B cell (primary cell): ENCODE results near the gene ATXN1. TPM values are rescaled to one million over a fixed set of nuclear protein-coding genes. Genes with fewer than 3 reads are reported as not detected.
"Not testable (repeated sequence)": the region's sequence is repeated elsewhere in the genome, so short reads cannot be mapped to it uniquely, and the experiment has no call there.

ENCODE experiments used
- ATAC-seq: fragments of 200-7000 bp; cut with Tn5 transposase; one replicate; pipeline ENCODE4 v1.10.0; 2021; ENCODE audit warnings: low read depth, mild to moderate bottlenecking, moderate number of reproducible peaks, moderate library complexity
- CTCF ChIA-PET: fragments of 350-600 bp; sonication (Branson Sonifier 250); formaldehyde crosslinking; loops from one replicate; lab custom pipeline; 2021; ENCODE audit warnings: antibody characterized with exemption, inconsistent platforms; lab: Charles Lee
- POLR2A ChIA-PET: fragments of 350-600 bp; sonication (Branson Sonifier 250); formaldehyde crosslinking; loops from one replicate; lab custom pipeline; 2021; ENCODE audit warnings: antibody characterized with exemption; lab: Charles Lee
- DNase-seq: peaks from one replicate; pipeline ENCODE4 v3.0.0; 2013
- H2AFZ ChIP-seq: 2 replicates; pipeline ENCODE4 v1.6.1; 2012; ENCODE audit warnings: mild to moderate bottlenecking, low read depth, low read length; ENCODE audit not compliant: insufficient read depth, poor library complexity, severe bottlenecking
- H3K27ac ChIP-seq, 2 donors: 1 replicate in 1 of 2; 2 replicates in 1 of 2; pipeline ENCODE4 v1.5.1; 2012 to 2013; ENCODE audit warnings: low read length in 2 of 2, mild to moderate bottlenecking in 2 of 2, moderate library complexity in 1 of 2
- H3K27me3 ChIP-seq, 4 experiments: fragments of 200-600 bp in 1 of 4; sonication (generic) in 1 of 4; replicated peaks in 1 of 4; 1 replicate in 2 of 4; 2 replicates in 2 of 4; pipeline versions ENCODE4 v1.6.1 to v1.7.0; 2013 to 2016; ENCODE audit warnings: low read length in 3 of 4, mild to moderate bottlenecking in 2 of 4, mixed read lengths in 1 of 4, moderate library complexity in 1 of 4; ENCODE audit not compliant: insufficient read depth in 4 of 4, control insufficient read depth in 3 of 4; ENCODE audit errors: control extremely low read depth in 1 of 4
- H3K36me3 ChIP-seq, 2 experiments: replicated peaks in 1 of 2; 1 replicate in 1 of 2; 2 replicates in 1 of 2; pipeline versions ENCODE4 v1.6.1 to v1.7.1; 2013; ENCODE audit warnings: low read length in 1 of 2; ENCODE audit not compliant: insufficient read depth in 2 of 2, control insufficient read depth in 1 of 2; ENCODE audit errors: control extremely low read depth in 1 of 2, extremely low read depth in 1 of 2
- H3K4me1 ChIP-seq, 2 donors: fragments of 200-600 bp in 1 of 2; sonication (generic) in 1 of 2; 1 replicate in 1 of 2; 2 replicates in 1 of 2; pipeline versions ENCODE4 v1.5.1 to v1.6.1; 2013 to 2017; ENCODE audit warnings: low read length in 2 of 2; ENCODE audit not compliant: control insufficient read depth in 2 of 2, insufficient read depth in 2 of 2
- H3K4me2 ChIP-seq: replicated peaks from 2 replicates; pipeline ENCODE3; 2012; ENCODE audit warnings: mild to moderate bottlenecking, low read depth, low read length; ENCODE audit not compliant: poor library complexity, severe bottlenecking
- H3K4me3 ChIP-seq, 5 experiments: fragments of 200-600 bp in 1 of 5; sonication (generic) in 1 of 5; 1 replicate in 3 of 5; 2 replicates in 2 of 5; pipeline versions ENCODE4 v1.5.1 to v1.7.0; 2011 to 2016; ENCODE audit warnings: low read length in 4 of 5, mild to moderate bottlenecking in 4 of 5, low read depth in 2 of 5, control low read depth in 1 of 5, moderate library complexity in 1 of 5; ENCODE audit not compliant: insufficient read depth in 1 of 5; ENCODE audit errors: control extremely low read depth in 1 of 5, extremely low read depth in 1 of 5
- H3K79me2 ChIP-seq: fragments of 200-600 bp; sonication (generic); one replicate; pipeline ENCODE4 v1.6.0; 2016; ENCODE audit warnings: low read length; ENCODE audit not compliant: control insufficient read depth, insufficient read depth
- H3K9ac ChIP-seq: fragments of 200-600 bp; sonication (generic); 2 replicates; pipeline ENCODE4 v1.6.1; 2017; ENCODE audit warnings: mild to moderate bottlenecking, low read length, moderate library complexity
- H3K9me3 ChIP-seq, 3 donors: one replicate each; pipeline versions ENCODE4 v1.6.1 to v1.7.1; 2013; ENCODE audit warnings: low read length in 2 of 3; ENCODE audit not compliant: control insufficient read depth in 2 of 3, insufficient read depth in 1 of 3; ENCODE audit errors: control extremely low read depth in 1 of 3
- H4K20me1 ChIP-seq: 2 replicates; pipeline ENCODE4 v1.6.0; 2012; ENCODE audit warnings: mild to moderate bottlenecking, low read length; ENCODE audit not compliant: insufficient read depth, control insufficient read depth, poor library complexity, severe bottlenecking
- H3K27ac Mint-ChIP-seq: one replicate; pipeline ENCODE4 v1.8.0; 2021; ENCODE audit warnings: mixed read lengths
- H3K27me3 Mint-ChIP-seq: one replicate; pipeline ENCODE4 v1.8.0; 2021; ENCODE audit warnings: mixed read lengths
- H3K4me1 Mint-ChIP-seq: one replicate; pipeline ENCODE4 v1.8.0; 2021; ENCODE audit warnings: mixed read lengths
- H3K4me3 Mint-ChIP-seq: one replicate; pipeline ENCODE4 v1.8.0; 2021; ENCODE audit warnings: mixed read lengths
- H3K9me3 Mint-ChIP-seq: one replicate; pipeline ENCODE4 v1.8.0; 2022; ENCODE audit warnings: mixed read lengths; ENCODE audit not compliant: insufficient read depth
- WGBS: methylation state at CpG from one replicate; pipeline ENCODE4 v1.1.5; 2013; ENCODE audit warnings: missing lambda C conversion rate; ENCODE audit not compliant: insufficient coverage; 5-methylcytosine and 5-hydroxymethylcytosine counted together
- intact Hi-C: fragments of 100-400 bp; cut with micrococcal nuclease; formaldehyde crosslinking; loops from one replicate; pipeline ENCODE4 v1.10.0; 2022
- polyA plus RNA-seq: library from polyadenylated mRNA; depleted of rRNA; stranded (reverse); fragments of >200 nt; gene quantifications from 2 replicates; pipeline ENCODE4 v1.2.3, GENCODE V29; 2012
- total RNA-seq, 2 donors: library from RNA; stranded (reverse); fragments of 120-200 nt in 1 of 2; gene quantifications; 1 replicate in 1 of 2; 2 replicates in 1 of 2; pipeline versions ENCODE4 v1.2.3 to v1.2.4, GENCODE V29; 2013 to 2022

Gene ATXN1
- total and polyA plus RNA-seq, 2 donors (not counting 1 experiment from before 2014, with no cell fraction given), result 5.7 to 63.8 TPM

DNA sequence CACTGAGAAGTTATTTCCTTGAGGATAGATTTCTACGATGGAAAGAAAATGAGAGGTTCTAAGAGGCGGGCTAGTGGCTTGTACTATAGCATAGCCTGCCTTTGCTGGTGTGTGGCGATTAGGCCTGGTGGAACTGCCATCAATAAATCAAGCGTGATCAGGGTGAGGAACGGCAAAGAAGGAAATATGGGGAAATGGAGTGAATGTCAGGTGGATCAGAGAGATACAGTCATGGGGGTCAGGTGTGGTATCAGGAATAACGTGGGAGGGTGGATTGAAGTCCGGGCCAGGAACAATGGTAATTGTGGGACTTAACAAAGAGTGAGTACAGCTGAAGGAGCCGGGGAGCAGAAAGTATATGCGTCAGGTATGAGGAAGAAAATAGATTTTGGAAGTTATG, 500.7 kb downstream of the ATXN1 start:
- ATAC-seq, H3K4me2 ChIP-seq, H3K9ac ChIP-seq, H3K27ac ChIP-seq, H4K20me1 ChIP-seq, H3K4me1 Mint-ChIP-seq, DNase-seq, H3K9me3 Mint-ChIP-seq, H2AFZ ChIP-seq, POLR2A ChIA-PET, H3K4me3 Mint-ChIP-seq, H3K4me1 ChIP-seq, H3K9me3 ChIP-seq, H3K27ac Mint-ChIP-seq, H3K27me3 ChIP-seq, intact Hi-C loops, CTCF ChIA-PET, H3K4me3 ChIP-seq, H3K79me2 ChIP-seq, H3K36me3 ChIP-seq: not testable (repeated sequence)
- H3K27me3 Mint-ChIP-seq, result peaks cover 14% of the 10 kb centered on the region
- 90% methylated on average over 2 of the region's 9 CpGs for WGBS

DNA sequence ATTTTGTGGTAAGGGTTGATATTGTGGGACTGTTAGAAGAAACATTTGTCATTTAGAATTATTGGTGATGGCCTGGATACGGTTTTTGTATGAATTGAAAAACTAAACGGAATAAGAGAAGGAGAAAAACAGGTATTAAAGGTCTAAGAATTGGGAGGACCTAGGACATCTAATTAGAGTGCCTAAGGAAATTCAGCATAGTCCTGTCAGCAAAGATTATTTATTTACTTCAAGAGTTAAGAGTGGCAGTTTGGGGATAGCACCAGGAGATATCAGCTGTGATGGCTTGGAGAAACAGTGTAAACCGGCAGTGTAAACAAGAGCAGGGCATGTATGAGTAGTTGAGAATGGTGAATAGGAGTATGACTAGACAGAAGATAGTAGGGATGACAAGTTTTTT, 501.7 kb downstream of the ATXN1 start:
- H3K27me3 ChIP-seq, H3K27ac ChIP-seq, POLR2A ChIA-PET, H3K9ac ChIP-seq, H3K4me2 ChIP-seq, H3K4me1 Mint-ChIP-seq, H3K4me1 ChIP-seq, DNase-seq, H3K36me3 ChIP-seq, H2AFZ ChIP-seq, intact Hi-C loops, H3K9me3 ChIP-seq, H3K4me3 Mint-ChIP-seq, H4K20me1 ChIP-seq, H3K4me3 ChIP-seq, H3K27ac Mint-ChIP-seq, ATAC-seq, H3K79me2 ChIP-seq, H3K9me3 Mint-ChIP-seq: not testable (repeated sequence)
- peaks cover 18% of the 10 kb centered on the region for H3K27me3 Mint-ChIP-seq
- WGBS, result no CpG with 5 or more reads among the region's 3 CpGs
- CTCF ChIA-PET, result interaction anchor here (0.9 kb wide), 1 partner anchor 25 kb away, joined by 3 read pairs; no protein-coding TSS in a partner anchor
